ENCODE results near the gene PHC2.

PHC2 gene

GRCh38 chr1:33387625-33388024 is 43.3 kb downstream of the PHC2 start:
- TF ChIP-seq CEBPB (IDR thresholded peaks at IDR 0.05) = no peak

- no peak for TF ChIP-seq YY1 (IDR thresholded peaks at IDR 0.05; ENCODE audit: low read depth)
- TF ChIP-seq CEBPB (IDR thresholded peaks at IDR 0.05) = peak; percentile 10; the same call in 1 of the 2 replicates
Measured at GRCh38 chr1:33385251-33385650, 45.6 kb downstream of the PHC2 start.

GRCh38 chr1:33384040-33384812 is 46.7 kb downstream of the PHC2 start:
- TF ChIP-seq EGR1 (IDR thresholded peaks at IDR 0.05) (no peak), NFIC (IDR thresholded peaks at IDR 0.05) (peak; percentile 35)

- no peak for TF ChIP-seq RAD21 (IDR thresholded peaks at IDR 0.05; ENCODE audit: low read depth)
- TF ChIP-seq TAF1 (IDR thresholded peaks at IDR 0.05; ENCODE audit: low read depth) = no peak
- no peak for TF ChIP-seq CEBPB (IDR thresholded peaks at IDR 0.05)
- TF ChIP-seq FOXM1 (IDR thresholded peaks at IDR 0.05; ENCODE audit: borderline replicate concordance, low read depth) = no peak
- TF ChIP-seq TEAD4 (IDR thresholded peaks at IDR 0.05) = no peak
- TF ChIP-seq EGR1 (IDR thresholded peaks at IDR 0.05) = no peak
Measured at GRCh38 chr1:33383489-33383888, 47.4 kb downstream of the PHC2 start.

GRCh38 chr1:33382661-33383415 is 48.1 kb downstream of the PHC2 start:
- TF ChIP-seq CREB1 (IDR thresholded peaks at IDR 0.05; ENCODE audit: low read depth) (no peak), REST (IDR thresholded peaks at IDR 0.05; ENCODE audit: low read depth) (no peak), NFIC (IDR thresholded peaks at IDR 0.05) (no peak), MAX (IDR thresholded peaks at IDR 0.05) (no peak), TEAD4 (IDR thresholded peaks at IDR 0.05) (no peak), YY1 (IDR thresholded peaks at IDR 0.05; ENCODE audit: low read depth) (no peak), ZBTB7A (IDR thresholded peaks at IDR 0.05; ENCODE audit: low read depth) (no peak), TCF12 (IDR thresholded peaks at IDR 0.05; ENCODE audit: low read depth) (no peak), USF1 (IDR thresholded peaks at IDR 0.05) (no peak), CEBPB (IDR thresholded peaks at IDR 0.05) (no peak), EP300 (IDR thresholded peaks at IDR 0.05; ENCODE audit: borderline replicate concordance) (no peak), FOXM1 (IDR thresholded peaks at IDR 0.05; ENCODE audit: borderline replicate concordance, low read depth) (no peak), RAD21 (IDR thresholded peaks at IDR 0.05; ENCODE audit: low read depth) (no peak)

- TF ChIP-seq CEBPB (IDR thresholded peaks at IDR 0.05) (no peak), TAF1 (IDR thresholded peaks at IDR 0.05; ENCODE audit: low read depth) (no peak), TEAD4 (IDR thresholded peaks at IDR 0.05) (no peak), EGR1 (IDR thresholded peaks at IDR 0.05) (no peak), RAD21 (IDR thresholded peaks at IDR 0.05; ENCODE audit: low read depth) (no peak), NFIC (IDR thresholded peaks at IDR 0.05) (no peak), TCF12 (IDR thresholded peaks at IDR 0.05; ENCODE audit: low read depth) (no peak), CREB1 (IDR thresholded peaks at IDR 0.05; ENCODE audit: low read depth) (no peak), FOXM1 (IDR thresholded peaks at IDR 0.05; ENCODE audit: borderline replicate concordance, low read depth) (no peak), EP300 (IDR thresholded peaks at IDR 0.05; ENCODE audit: borderline replicate concordance) (no peak), YY1 (IDR thresholded peaks at IDR 0.05; ENCODE audit: low read depth) (no peak), MAX (IDR thresholded peaks at IDR 0.05) (no peak), ZBTB7A (IDR thresholded peaks at IDR 0.05; ENCODE audit: low read depth) (no peak), USF1 (IDR thresholded peaks at IDR 0.05) (no peak), REST (IDR thresholded peaks at IDR 0.05; ENCODE audit: low read depth) (no peak)
Measured at GRCh38 chr1:33381977-33382376, 48.9 kb downstream of the PHC2 start.
